ENCODE measurements around the gene FANCM.
A peak's percentile ranks its signal among the peaks of the same experiment; 100 is the strongest.
"Not testable (repeated sequence)": the region's sequence is repeated elsewhere in the genome, so short reads cannot be mapped to it uniquely, and the experiment has no call there.

FANCM gene

DNA sequence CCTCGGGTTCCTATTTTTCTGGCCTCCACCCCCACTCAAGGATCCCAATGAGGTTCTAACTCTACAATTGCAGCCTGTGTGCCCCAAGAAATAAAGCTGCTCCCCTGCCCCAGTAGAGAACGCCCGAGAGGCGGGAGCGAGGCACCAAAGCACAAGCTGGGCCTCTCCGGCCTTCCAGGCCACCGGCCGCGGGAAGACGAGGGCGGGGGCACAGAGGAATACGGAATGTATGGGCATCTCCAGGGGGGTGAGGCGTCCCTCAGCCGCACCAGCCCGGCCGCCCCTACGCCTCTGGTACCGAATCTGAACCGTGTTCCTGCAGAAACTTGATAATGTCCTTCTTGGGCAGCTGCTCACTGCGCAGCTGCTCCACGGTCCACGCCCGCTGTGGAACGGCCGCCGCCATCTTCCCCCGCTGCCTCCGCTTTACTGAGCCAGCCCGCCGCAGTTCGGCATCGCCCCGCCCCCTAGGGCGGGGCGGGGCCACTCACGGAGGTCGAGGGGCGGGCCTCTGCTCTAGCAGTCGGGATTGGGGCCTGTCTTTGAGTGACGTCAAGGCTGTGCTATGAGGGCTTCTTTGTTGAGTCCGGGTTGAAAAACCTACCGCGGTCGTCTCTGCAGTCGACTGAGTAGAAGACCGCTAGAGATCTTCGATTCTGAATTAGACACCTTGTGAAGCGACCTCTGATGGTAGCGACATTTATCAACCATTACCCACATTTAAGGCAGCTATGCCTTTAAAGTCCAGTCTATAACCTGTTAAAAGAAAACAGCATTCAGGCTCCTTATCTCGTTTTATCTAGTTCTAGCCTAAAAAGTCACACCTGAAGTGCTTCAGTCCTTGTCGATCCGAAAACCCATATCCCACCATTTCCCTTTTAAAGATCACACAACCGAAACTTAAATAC, 1.4 kb upstream of the FANCM start, which contains the start of gene FKBP3:
Gene FKBP3 (minus strand): TSS at position 431 of the 908 bp plus-strand sequence. CDS start 25 bp downstream, at position 406.
- TF ChIP-seq, protein P1, sequence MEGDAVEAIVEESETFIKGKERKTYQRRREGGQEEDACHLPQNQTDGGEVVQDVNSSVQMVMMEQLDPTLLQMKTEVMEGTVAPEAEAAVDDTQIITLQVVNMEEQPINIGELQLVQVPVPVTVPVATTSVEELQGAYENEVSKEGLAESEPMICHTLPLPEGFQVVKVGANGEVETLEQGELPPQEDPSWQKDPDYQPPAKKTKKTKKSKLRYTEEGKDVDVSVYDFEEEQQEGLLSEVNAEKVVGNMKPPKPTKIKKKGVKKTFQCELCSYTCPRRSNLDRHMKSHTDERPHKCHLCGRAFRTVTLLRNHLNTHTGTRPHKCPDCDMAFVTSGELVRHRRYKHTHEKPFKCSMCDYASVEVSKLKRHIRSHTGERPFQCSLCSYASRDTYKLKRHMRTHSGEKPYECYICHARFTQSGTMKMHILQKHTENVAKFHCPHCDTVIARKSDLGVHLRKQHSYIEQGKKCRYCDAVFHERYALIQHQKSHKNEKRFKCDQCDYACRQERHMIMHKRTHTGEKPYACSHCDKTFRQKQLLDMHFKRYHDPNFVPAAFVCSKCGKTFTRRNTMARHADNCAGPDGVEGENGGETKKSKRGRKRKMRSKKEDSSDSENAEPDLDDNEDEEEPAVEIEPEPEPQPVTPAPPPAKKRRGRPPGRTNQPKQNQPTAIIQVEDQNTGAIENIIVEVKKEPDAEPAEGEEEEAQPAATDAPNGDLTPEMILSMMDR (IDR thresholded peaks at IDR 0.05; ENCODE audit: insufficient read depth, low read length, poor library complexity, severe bottlenecking) = peak; percentile 21
- no peaks in the 10 kb centered on the region for H3K36me3 ChIP-seq (ENCODE audit: control insufficient read depth, insufficient read depth, low read length)
- peak; percentile 99 for DNase-seq (ENCODE audit: extremely low read depth, insufficient read length)
- H3K27me3 ChIP-seq (replicated peaks; ENCODE audit: control insufficient read depth, insufficient read depth, low read length) = no peaks in the 10 kb centered on the region
- peak within 1 kb of the TSS; percentile 88 for H3K4me3 ChIP-seq (replicated peaks; ENCODE audit: low read depth, low read length)

DNA sequence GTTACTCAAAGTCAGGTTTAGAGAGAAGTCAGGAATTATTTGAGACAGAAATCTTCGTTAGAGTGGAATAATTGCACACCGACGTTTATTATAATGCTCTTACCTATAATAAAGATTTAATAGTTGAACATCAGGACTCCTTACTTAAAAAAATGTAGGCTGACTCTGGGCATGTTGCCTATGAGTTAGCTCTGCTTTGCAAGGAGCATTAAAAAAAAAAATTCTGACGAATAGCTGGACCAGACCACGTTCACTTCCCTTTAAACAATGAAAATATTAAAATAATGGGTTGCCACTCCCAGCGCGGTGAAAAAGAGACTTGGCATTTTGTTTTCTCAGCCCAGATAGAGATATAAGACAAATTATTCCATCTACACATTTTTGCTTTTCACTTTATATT, 574 bp upstream of the FANCM start:
- Histone ChIP-seq H3K36me3 (ENCODE audit: control insufficient read depth, insufficient read depth, low read length) (no peaks in the 10 kb centered on the region), H3K4me3 (replicated peaks; ENCODE audit: low read depth, low read length) (peak overlapping the region; percentile 66), H3K27me3 (replicated peaks; ENCODE audit: control insufficient read depth, insufficient read depth, low read length) (no peaks in the 10 kb centered on the region)
- DNase-seq (ENCODE audit: extremely low read depth, insufficient read length) = peak; percentile 19
- TF ChIP-seq, protein P1 (IDR thresholded peaks at IDR 0.05; ENCODE audit: insufficient read depth, low read length, poor library complexity, severe bottlenecking) = no peak

DNA sequence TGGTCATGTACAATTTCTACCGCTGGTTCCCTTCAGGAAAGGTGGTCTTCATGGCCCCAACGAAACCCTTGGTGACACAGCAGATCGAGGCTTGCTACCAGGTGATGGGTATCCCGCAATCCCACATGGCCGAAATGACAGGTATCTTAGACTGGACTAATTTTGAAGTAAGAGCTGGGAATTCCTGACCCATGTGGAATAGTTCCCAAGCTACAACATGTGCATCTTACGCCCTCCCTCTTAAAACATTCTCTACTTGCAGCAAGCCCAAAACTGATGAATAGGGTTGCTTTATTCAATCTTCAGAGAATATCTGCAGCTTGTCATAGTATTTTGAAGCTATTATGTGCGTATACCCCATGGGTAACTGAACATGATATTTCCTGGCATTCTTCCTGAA, 669 bp downstream of the FANCM start:
- H3K4me3 ChIP-seq (replicated peaks; ENCODE audit: low read depth, low read length) = peak overlapping the region; percentile 87
- no peaks in the 10 kb centered on the region for H3K27me3 ChIP-seq (replicated peaks; ENCODE audit: control insufficient read depth, insufficient read depth, low read length)
- DNase-seq (ENCODE audit: extremely low read depth, insufficient read length) = no peak
- TF ChIP-seq, protein P1 (IDR thresholded peaks at IDR 0.05; ENCODE audit: insufficient read depth, low read length, poor library complexity, severe bottlenecking) = no peak
- H3K36me3 ChIP-seq (ENCODE audit: control insufficient read depth, insufficient read depth, low read length) = no peaks in the 10 kb centered on the region

DNA sequence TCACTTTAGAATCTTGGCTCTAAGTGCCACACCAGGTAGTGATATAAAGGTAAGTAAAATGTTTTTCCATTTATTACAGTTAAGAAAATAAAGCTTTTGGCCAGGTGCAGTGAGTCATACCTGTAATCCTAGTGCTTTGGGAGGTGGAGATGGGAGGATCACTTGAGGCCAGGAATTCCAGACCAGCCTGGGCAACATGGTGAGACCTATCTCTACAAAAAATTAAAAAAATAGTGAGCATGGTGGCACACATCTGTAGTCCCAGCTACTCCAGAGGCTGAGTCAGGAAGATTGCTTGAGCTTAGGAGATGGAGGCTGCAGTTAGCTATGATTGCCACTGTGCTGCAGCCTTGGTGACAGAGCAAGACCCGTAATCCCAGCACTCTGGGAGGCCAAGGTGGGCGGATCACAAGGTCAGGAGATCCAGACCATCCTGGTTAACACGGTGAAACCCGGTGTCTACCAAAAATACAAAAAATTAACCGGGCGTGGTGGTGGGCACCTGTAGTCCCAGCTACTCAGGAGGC, 5.0 kb downstream of the FANCM start:
- Histone ChIP-seq H3K27me3 (replicated peaks; ENCODE audit: control insufficient read depth, insufficient read depth, low read length) (no peaks in the 10 kb centered on the region), H3K4me3 (replicated peaks; ENCODE audit: low read depth, low read length) (no peak overlapping the region), H3K36me3 (ENCODE audit: control insufficient read depth, insufficient read depth, low read length) (peaks cover 3% of the 10 kb centered on the region; the same call in 1 of the 2 replicates)
- DNase-seq (ENCODE audit: extremely low read depth, insufficient read length) = no peak
- TF ChIP-seq, protein P1 (IDR thresholded peaks at IDR 0.05; ENCODE audit: insufficient read depth, low read length, poor library complexity, severe bottlenecking) = no peak

DNA sequence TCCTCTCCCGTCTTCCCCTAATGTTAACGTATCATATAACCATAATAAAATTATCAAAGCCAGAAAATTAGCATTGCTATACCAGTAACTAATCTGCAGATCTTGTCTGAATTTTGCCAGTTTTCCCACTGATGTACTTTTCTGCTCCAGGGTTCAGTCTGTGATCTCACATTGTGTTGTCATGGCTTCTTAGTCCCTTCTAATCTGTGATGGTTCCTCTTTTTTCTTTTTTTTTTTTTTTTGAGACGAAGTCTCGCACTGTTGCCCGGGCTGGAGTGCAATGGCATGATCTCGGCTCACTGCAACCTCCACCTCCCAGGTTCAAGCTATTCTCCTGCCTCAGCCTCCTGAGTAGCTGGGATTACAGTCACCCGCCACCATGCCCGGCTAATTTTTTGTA, 6.4 kb downstream of the FANCM start:
- not testable (repeated sequence) for H3K4me3 ChIP-seq (replicated peaks; ENCODE audit: low read depth, low read length); DNase-seq (ENCODE audit: extremely low read depth, insufficient read length)

DNA sequence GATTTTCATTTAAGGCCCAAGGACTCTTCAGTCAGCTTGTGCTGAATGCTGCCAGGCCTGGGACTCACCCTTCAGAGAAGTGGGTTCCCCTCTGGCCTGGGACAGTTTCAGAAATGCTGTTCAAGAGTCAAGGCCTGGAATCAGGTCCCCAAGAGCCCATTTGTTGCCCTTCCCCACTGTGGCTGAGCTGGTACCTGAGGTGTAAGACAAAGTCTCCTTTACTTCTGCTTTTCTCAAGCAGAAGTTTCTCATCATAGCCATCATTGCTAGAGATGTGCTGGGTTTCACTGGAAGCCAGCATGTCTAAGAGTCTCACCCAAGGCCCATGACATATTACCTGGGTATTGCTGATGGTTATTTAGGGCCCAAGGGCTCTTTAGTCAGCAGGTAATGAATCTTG, 8.9 kb downstream of the FANCM start:
- Histone ChIP-seq H3K36me3 (ENCODE audit: control insufficient read depth, insufficient read depth, low read length) (peaks cover 3% of the 10 kb centered on the region), H3K27me3 (replicated peaks; ENCODE audit: control insufficient read depth, insufficient read depth, low read length) (no peaks in the 10 kb centered on the region), H3K4me3 (replicated peaks; ENCODE audit: low read depth, low read length) (no peak overlapping the region)
- DNase-seq (ENCODE audit: extremely low read depth, insufficient read length) = peak; percentile 15
- TF ChIP-seq, protein P1 (IDR thresholded peaks at IDR 0.05; ENCODE audit: insufficient read depth, low read length, poor library complexity, severe bottlenecking) = no peak

More for the DNA sequence above, 6.4 kb downstream of the FANCM start:
- H3K27me3 ChIP-seq (replicated peaks; ENCODE audit: control insufficient read depth, insufficient read depth, low read length); H3K36me3 ChIP-seq (ENCODE audit: control insufficient read depth, insufficient read depth, low read length): not testable (repeated sequence)
